Nephron (organoid): ENCODE data around the gene LRBA.

Experiments used
- H3K27ac Mint-ChIP-seq, 3 experiments: 2 replicates each; pipeline ENCODE4 v1.8.0; 2020; ENCODE audit warnings: mixed read lengths in 3 of 3, mild to moderate bottlenecking in 2 of 3, moderate library complexity in 1 of 3
- H3K27me3 Mint-ChIP-seq: 2 replicates; pipeline ENCODE4 v1.8.0; 2021; ENCODE audit warnings: low read depth, mild to moderate bottlenecking, moderate library complexity, mixed read lengths
- H3K36me3 Mint-ChIP-seq: 2 replicates; pipeline ENCODE4 v1.8.0; 2020; ENCODE audit warnings: low read depth, mixed read lengths
- H3K4me1 Mint-ChIP-seq: 2 replicates; pipeline ENCODE4 v1.8.0; 2020; ENCODE audit warnings: mixed read lengths
- H3K4me3 Mint-ChIP-seq, 3 experiments: 2 replicates each; pipeline ENCODE4 v1.8.0; 2020; ENCODE audit warnings: mild to moderate bottlenecking in 3 of 3, mixed read lengths in 3 of 3, moderate library complexity in 2 of 3
- H3K9me3 Mint-ChIP-seq: 2 replicates; pipeline ENCODE4 v1.8.0; 2020; ENCODE audit warnings: mixed read lengths
- CTCF ChIP-seq, 3 experiments: fragments of 200-600 bp; sonication (generic); IDR thresholded peaks; one replicate each; pipeline ENCODE4 v1.5.0; 2021; ENCODE audit warnings: antibody characterized with exemption in 3 of 3; ENCODE audit not compliant: unreplicated experiment in 3 of 3

LRBA gene

GRCh38 chr4:150974750-150975149, 40.3 kb downstream of the LRBA start:
- Mint-ChIP-seq H3K27ac (no peak overlapping the region), H3K36me3 (peaks cover 18% of the 10 kb centered on the region), H3K4me1 (peaks cover 16% of the 10 kb centered on the region), H3K4me3 (no peak overlapping the region), H3K9me3 (peaks cover 10% of the 10 kb centered on the region), H3K27me3 (no peaks in the 10 kb centered on the region)
- TF ChIP-seq CTCF (IDR thresholded peaks at IDR 0.05; ENCODE audit: unreplicated experiment in 3 of 3): no peak

GRCh38 chr4:150974252-150974640, 40.8 kb downstream of the LRBA start:
- Mint-ChIP-seq H3K36me3 (peaks cover 16% of the 10 kb centered on the region), H3K4me3 (no peak overlapping the region), H3K27ac (no peak overlapping the region), H3K9me3 (peaks cover 11% of the 10 kb centered on the region), H3K27me3 (no peaks in the 10 kb centered on the region), H3K4me1 (peaks cover 16% of the 10 kb centered on the region)
- no peak for TF ChIP-seq CTCF (IDR thresholded peaks at IDR 0.05; ENCODE audit: unreplicated experiment in 3 of 3)

GRCh38 chr4:150973626-150974251, 41.3 kb downstream of the LRBA start:
- Mint-ChIP-seq H3K36me3 (peaks cover 11% of the 10 kb centered on the region), H3K27ac (no peak overlapping the region), H3K4me1 (peaks cover 16% of the 10 kb centered on the region), H3K4me3 (no peak overlapping the region), H3K9me3 (peaks cover 13% of the 10 kb centered on the region), H3K27me3 (no peaks in the 10 kb centered on the region)
- no peak for TF ChIP-seq CTCF (IDR thresholded peaks at IDR 0.05; ENCODE audit: unreplicated experiment in 3 of 3)

- no peak for TF ChIP-seq CTCF (IDR thresholded peaks at IDR 0.05; ENCODE audit: unreplicated experiment in 3 of 3)
- peaks cover 16% of the 10 kb centered on the region for H3K4me1 Mint-ChIP-seq
- H3K4me3 Mint-ChIP-seq: no peak overlapping the region
- H3K27me3 Mint-ChIP-seq: no peaks in the 10 kb centered on the region
- H3K9me3 Mint-ChIP-seq: peaks cover 6% of the 10 kb centered on the region
- H3K27ac Mint-ChIP-seq: peak overlapping the region in 1 of 3 experiments; percentile 32
- H3K36me3 Mint-ChIP-seq: peaks cover under 1% of the 10 kb centered on the region
Measured at GRCh38 chr4:150972592-150972991, 42.5 kb downstream of the LRBA start.

- H3K27me3 Mint-ChIP-seq: no peaks in the 10 kb centered on the region
- no peak overlapping the region for H3K27ac Mint-ChIP-seq
- TF ChIP-seq CTCF (IDR thresholded peaks at IDR 0.05; ENCODE audit: unreplicated experiment in 3 of 3): no peak
- H3K4me1 Mint-ChIP-seq: peaks cover 16% of the 10 kb centered on the region
- no peak overlapping the region for H3K4me3 Mint-ChIP-seq
- H3K9me3 Mint-ChIP-seq: peaks cover 6% of the 10 kb centered on the region
- H3K36me3 Mint-ChIP-seq: no peaks in the 10 kb centered on the region
Measured at GRCh38 chr4:150971901-150972300, 43.2 kb downstream of the LRBA start.

DNA sequence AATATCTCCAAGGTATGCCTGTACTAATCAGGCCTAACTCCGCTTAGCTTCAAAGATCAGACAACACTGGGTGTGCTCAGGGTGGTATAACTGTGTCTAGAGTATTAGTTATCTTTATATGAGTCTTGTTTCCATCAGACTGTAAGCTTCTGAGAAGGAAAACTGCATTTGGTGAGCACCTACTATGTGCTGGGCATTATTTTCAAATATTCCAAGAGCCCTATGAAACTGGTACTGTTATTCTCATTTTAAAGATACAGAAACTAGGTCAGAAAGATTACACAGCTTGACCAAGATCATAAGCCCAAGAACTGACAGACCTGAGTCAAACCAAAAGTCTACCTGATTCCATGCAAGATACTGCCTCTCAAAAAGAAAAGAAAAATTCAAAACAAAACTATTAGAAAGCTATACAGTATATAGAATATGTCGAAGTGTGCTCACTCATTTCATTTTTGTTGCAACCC, 44.4 kb downstream of the LRBA start:
- TF ChIP-seq CTCF (IDR thresholded peaks at IDR 0.05; ENCODE audit: unreplicated experiment in 3 of 3): no peak
- H3K4me3 Mint-ChIP-seq: no peak overlapping the region
- H3K27ac Mint-ChIP-seq: no peak overlapping the region
- no peaks in the 10 kb centered on the region for H3K36me3 Mint-ChIP-seq
- peaks cover 16% of the 10 kb centered on the region for H3K4me1 Mint-ChIP-seq
- H3K27me3 Mint-ChIP-seq: no peaks in the 10 kb centered on the region
- H3K9me3 Mint-ChIP-seq: peaks cover 6% of the 10 kb centered on the region
